AML-193 (cell line): Measurements from ENCODE around the gene FAM83C.

Experiments used
- DNase-seq, 2 experiments: peaks; one replicate each; lab custom pipeline; 2025; lab: John Stamatoyannopoulos, UW

The FAM83C gene

DNA sequence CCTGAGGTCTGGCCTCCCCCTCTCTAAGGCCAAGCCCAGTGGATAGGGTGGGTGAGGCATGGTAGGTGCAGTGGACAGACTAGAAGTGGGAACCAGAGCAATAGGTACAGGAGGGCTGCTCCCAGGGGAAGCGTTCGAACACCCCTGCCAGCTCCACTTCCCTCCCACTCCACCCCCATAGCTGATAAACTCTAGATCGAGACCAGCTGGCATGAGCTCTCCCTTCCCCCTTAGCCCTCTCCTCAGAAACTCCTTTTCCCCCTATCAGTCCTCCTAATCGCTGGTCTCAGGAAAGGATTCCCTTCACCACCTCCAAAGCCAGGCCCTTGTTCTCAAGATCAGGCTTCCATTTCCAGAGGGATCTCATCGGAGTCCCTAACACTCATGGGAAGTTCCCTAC, 6.0 kb upstream of the FAM83C start:
- DNase-seq: no peak

DNA sequence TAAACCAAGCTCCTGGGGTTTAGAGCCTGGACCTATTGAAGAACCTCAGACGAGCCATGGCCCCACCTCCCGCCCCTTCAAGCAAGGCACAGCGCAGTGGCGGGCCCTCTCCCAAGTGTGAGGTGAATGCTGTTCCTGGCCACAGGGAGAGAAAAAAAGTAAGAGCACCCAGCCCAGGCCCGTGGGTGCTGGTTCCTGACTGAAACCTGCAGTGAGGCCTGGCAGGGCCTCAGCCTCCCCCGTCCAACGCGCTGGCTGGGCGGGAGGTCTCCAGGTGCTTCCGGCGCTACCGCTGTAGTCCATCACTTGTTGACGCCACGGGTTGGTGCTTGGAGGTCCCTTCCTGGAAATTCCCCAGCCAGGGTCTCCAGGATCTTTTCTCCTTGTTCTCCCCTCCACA, 5.5 kb upstream of the FAM83C start:
- DNase-seq: no peak

DNA sequence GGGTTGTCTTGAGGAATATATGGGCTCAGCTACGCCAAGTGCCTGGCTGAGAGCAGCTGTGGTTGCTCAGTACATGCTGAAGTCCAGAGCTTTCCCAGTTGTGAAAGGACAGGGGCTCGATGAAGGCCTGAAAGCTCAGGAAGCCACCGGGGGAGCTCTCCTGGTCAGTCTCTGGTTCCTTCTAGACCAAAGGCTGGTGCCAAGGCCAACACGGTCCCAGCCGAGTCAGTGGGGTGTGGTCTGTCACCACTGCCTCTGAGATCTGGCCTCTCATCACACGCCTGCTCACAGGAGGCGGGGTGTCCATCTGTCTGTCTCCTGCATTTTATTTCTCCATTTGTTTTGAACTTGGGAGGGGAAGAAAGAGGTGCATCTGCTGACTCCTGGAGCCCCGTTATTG, 4.9 kb upstream of the FAM83C start:
- no peak for DNase-seq

DNA sequence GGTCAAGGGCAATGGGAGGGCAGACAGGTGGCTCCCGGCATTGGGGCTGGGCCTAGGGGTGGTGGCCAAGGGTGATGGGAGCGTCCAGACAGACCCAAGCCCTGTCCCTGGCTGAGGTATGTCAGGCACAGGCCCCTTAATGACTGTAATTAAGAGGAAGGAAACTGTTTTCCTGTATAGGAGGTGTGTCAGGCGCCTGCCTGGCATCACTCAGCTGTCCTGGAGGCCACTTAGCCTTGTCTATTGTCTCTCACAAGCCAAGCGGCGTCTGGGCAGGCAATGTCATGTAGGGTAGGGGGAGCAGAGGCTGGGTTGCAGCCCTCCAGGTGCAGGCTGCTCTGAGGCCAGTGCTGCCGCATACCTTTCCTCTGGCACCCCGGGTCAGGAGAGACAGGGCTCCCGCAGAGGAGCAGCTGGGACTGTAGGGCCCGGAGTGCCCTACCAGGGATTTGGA, 3.9 kb upstream of the FAM83C start:
- DNase-seq: no peak

DNA sequence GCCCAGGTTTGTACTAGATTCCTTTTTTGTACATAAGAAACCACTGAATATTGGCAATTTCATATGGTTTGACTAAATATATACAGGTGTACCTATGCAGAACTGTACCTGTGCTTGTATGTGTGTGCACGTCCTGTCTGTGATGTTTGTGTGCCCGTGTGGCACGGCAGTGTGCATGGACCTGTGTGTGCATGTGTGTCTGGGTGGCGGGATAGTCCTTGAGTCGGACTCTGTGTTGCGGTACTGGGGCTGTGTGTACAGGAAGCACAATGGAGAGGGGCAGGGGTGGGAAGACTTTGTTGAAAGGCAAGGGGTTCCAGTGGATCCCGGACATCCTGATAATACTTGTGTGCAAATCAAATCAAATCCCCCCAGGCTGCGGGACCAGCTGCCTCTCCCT, 3.4 kb upstream of the FAM83C start:
- no peak for DNase-seq

DNA sequence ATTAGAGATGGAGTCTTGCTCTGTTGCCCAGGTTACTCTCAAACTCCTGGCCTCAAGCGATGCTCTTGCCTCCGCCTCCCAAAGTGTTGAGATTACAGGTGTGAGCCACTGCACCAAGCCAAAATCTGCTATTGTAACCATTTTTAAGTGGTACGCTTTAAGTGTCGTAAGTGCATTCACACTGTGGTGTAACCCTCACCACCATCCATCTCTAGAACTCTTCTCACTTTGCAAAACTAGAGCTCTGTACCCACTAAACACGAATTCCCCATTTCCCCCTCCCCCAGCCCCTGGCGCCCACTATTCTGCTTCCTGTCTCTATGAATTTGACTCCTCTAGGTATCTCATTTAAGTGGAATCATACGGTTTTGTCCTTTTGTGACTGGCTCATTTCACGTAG, 2.8 kb upstream of the FAM83C start:
- no peak for DNase-seq

DNA sequence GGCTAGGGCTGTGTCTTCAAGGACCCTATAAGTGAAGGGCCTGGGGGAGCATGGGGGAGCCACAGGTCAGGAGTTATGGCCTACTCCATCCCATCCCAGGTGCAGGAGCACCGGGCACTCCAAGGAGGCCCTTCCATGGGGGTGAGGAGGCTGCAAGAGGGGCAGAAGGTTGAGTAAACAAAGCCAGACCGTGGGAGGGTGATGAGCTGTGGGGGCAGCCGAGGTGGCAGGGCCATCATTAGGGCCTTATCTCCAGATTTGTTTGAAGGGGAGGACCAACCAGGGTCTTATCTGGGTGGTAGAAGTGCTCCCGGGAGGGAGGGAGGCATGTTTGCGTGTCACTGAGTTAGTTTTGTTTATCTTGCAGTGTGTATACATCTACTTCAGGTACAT, 2.1 kb upstream of the FAM83C start:
- no peak for DNase-seq

DNA sequence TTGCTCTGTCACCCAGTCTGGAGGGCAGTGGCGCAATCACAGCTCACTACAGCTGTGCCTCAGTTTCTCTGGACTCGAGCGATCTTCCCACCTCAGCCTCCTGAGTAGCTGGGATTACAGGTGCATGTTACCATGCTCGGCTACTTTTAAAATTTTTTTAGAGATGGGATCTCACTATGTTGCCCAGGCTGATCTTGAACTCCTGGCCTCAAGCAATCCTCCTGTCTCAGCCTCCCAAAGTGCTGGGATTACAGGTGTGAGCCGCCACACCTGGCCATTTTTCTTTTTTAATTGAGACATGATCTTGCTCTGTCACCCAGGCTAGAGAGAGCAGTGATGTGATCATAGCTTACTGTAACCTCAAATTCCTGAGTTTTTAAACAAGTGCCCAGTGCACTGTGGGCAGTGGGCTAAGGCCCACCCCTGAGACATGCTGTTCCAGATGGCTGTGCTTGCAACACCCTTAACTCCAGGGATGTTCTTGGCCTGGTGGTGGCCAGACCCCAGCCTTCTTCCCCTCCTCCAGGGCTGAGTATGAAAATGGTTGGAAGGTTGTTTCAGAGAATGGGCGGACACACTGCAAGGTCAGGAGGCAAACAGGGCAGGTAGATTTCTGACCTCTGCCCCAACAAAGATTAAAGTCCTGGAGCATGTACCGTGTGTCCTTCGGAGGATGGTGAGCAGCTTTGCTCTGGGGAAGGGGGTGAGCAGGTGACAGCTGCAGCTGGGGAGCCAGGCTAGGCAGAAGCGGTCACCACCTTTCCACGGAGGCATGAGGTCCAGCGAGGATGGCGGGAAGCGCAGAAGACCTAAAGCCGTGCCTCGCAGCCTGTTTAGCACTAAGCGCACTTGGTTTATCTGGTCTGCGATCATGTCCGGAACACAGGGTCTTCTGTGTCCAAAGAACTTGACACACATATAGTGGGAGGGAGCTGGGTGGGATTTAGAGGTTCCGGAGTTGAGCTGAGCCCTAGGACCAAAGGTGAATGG, 1.4 kb upstream of the FAM83C start:
- DNase-seq: no peak

DNA sequence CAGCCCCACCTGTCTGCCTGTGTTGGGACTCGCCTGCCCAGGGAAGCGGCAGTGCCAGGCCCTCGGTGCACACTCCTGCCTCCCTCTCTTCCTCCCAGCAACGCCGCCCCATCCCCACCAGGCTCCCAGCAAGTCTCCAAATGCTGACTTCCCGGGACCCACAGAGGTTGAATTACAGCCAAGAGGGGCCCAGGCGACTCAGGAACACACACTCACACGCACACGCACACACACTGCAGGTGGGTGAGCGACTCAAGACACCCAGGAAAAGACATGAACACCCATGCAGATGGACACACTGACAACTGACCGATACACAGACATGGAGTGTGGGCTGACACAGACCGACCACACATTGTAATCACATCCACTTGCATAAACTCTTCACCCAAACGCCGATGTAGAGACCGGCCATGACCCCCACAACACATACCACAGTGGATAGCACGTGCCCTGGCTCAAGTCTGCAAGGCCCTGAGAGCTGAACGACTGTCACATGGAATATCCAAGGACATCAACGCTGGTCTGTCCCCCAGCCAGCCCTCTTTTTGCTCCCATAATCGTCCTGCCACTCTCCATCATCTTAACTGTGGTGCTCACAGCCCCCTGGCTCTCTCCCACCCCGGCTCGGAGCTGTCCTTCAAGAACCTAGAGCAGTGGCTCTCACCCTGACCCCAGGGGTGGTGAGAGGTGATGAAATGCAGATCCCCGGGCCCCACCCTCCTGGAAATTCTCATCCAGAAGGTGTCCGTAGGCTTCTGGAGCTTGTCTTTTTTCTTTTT, 470 bp upstream of the FAM83C start:
- no peak for DNase-seq

DNA sequence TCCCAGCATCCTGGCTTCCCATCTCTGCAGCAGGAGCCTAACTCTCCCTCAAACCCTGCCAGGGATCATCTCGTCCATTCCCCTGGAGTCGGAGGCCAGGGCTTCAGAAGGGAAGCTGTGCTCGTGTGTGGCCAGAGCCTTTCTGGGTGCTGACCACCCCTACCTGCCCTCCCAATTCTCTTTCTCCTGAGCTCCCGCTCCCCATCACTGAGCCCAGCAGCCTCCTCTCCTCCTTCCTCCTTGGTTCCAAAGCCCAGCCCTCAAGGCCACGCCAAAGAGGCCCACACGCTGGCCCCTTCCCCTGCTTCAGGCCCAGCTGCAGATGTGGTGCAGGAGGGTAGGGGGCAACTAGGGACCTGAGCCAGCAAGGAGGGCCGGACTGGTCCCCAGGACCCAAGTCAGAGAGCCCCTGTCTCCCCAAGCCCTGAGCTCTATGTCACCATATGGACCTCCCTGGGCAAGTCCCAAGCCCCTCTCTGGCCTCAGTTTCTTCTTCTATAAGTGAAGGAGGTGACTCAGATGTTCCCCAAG, 1.3 kb downstream of the FAM83C start:
- DNase-seq: no peak

DNA sequence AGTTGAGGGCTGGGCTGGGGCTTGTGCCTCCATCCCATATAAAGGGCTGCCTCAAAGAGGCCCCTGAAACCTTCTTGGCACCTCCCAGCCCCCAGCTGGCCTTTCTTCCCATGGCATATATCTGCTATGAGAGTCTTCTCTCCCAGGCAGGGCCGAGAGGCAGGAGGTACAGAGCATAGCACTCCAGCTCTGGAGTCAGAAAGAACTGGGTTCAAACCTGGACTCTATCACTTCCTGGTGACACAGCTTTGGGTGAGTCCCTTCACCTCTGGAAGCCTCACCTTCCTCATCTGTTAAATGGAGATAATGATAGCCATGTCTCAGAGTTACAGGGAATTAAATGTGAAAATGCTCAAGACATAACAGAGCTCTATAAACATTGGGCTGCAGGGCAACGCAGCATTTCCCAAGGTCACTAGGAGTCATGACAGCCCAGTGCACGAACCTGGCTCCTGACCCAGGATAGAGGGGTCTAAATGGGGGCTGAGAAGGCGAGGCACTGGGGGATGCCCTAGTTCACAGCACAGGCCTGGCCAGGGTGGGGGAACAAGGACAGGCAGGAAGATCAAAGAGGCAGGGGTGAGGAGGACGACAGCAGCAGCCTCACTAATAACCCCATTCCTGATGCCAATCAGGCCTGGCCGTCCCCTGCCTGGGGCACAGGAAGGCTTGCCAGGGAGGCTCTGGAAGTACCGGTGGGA, 1.9 kb downstream of the FAM83C start:
- DNase-seq: no peak

DNA sequence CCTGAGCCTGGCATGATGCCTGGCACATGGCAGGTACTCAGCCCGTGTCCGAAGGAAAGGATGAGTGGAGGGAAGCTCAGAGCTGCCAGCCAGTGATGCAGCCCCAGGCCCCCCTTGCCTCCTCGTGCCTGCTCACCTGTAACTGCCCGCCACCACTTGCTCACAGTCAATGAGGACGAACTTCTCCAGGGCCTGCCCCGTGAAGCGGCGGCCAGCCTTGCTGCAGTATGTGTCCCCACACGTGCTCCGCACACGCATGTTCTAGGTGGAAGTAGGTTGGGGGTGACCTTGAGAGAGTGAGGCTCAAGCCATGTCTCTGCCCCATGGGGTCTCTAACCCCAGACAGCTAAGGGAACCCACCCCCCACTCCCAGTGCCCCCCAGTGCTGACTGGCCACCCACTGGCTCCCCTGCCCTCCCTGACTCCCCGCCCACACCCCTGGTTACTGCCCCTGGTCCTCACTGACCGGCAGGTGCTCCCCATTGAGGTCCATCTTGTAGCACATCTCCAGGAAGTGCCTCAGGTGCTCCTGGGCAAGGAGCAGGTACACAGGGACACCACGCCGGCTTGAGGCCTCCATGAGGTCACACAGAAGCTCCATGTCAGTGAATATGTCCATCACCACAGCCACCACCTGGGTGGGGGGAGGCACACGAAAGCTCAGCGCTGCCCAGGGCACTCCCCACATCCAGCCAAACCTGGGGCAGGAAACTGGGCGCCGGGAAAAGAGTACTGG, 3.7 kb downstream of the FAM83C start:
- no peak for DNase-seq

DNA sequence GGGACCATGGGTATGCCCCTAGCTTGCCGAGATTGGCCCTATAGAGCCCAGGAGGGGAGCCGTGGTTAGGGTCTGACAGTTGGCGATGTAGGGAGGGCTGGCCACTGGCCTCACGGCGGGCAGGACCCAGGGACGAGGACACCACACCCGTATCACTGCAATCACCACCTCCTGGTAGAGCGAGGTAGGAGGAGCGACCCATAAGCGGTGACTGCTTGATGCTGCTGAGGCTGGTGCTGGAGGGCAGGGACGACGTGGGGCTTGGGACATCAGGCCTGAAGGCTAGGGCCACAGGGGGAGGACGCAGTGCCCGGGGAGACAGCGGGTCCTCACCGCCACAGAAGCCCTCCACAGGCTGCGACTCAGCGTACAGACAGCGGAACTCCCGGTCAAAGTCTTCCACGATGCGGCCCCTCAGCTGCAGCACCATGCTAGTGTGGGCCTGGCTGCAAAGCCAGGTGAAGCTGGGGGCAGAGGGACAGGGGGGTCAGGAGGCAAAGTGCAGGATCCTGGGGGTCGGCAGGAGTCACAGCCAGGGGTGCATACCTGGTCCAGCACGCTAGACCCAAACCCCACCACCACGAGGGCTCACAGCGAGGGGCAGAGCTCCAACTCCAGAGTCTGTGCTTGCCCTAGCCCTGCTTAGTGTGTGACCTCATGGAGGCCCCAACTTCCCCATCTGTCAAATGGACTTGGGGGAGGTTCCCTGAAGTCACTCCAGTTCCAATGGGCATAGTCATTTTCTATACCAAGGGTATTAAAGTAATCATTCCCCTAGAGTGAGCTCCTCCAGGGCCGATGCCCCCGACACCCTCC, 4.5 kb downstream of the FAM83C start:
- DNase-seq: no peak

DNA sequence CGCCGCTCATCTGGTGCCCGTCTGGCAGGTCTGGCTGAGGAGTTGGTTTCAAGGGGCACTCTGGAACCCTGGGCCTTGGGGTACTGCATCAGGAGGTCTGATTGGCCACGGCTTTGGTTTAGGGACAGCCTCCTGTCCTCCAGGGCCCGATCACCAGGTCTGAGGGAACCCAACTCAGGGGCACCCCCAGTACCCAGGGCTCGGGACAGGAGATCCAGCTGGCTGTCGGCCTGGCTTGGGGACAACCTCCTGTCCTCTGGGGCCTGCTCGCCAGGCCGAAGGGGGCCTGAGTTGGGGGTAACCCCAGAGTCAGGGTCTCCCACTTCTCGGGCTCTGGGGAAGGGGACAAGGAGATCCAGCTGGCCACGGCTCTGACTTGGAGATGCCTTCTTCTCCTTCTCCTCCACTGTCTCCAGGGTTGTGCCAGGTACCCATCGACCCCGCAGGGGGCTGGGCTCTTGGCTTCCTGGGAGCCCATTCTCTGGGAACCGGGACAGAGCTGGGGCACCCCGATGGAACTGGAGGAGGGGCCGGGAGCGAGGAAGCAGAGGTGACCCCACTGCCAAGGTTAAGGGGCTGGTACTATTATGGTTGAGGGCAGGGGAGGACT, 5.2 kb downstream of the FAM83C start:
- no peak for DNase-seq

DNA sequence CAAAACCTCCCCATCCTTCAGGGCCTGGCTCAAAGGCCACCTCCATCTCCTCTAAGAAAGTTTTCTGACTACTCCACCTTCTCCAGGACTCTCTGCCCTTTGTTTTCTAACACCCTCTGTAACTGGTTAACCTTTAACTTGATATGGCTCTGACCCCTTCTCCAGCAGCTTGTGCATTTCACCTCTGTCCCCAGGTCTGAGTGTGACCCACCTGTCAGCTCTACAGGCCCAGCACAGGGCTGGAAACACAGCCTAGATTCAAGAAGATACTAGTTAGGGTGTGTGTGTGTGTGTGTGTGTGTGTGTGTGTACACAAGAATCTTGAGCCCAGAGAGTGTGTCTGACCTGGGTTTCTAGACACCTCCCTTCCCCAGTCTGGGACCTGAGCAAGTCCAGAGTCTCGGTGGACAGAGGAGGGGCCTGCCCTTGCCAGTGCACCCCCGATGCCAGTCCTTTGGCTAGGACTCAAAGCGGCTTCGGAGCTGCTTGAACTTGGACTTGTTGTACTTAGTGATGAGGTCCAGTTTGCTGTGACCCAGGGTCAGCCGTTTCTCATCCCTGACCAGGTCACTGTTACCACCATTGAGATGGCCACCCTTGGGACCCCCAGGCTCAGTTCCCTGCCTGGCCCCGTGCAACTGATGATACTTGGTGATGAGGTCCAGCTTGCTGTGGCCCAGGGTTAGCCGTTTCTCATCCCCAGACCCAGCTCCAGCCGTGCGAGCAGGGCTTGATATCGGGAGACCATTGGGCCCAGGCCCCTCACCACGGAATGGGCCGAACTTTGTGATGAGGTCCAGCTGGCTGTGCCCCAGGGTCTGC, 5.9 kb downstream of the FAM83C start:
- no peak for DNase-seq

DNA sequence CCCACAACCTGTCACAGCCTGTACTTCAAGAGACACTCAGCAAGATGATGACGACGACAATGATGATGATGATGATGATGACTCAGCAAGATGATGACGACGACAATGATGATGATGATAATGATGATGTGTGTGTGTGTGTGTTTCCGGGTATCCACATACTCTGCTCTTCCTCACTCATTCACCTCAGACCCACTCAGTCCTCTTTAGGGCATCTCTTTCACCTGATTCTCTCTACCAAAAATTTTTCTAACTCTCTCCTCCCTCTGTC, 6.5 kb downstream of the FAM83C start:
- no peak for DNase-seq

DNA sequence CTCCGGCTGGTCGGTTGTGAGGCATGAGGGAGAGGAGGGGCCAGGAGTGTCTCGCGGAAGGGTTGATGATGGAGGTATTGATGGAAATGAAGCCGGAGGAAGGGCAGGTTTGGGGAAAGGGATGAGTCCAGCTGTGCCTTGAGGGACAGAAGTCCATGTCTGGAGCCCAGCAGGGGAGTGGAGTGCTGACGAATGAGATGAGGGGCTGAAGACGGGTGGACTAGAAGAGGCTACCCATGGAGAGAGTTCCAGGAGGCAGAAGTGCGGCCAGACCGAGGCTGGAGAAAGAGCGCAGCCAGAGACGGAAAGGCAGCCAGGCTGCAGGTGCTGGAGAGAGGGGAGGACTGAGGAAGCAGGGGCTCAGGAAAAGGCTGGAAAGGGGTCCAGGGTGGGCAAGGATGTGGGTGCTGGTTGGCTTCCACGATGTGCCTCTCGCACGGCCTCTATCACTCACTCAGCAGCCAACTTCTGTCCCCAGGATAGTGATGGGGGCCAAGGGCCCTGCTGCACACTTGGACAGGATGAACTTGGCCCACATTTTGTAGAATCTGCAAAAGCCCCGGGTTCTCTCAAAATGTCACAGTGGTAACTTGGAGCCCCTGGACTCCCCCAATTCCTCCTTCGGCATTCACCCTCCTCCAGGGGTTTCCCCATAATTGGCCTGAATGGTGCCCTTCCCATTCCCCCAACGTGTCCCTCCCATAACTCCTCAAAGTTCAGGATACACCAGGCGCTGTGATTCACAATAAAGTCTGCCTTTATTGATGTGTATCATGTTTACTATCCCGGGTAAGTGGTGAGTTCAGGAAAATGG, 7.0 kb downstream of the FAM83C start:
- DNase-seq: no peak

DNA sequence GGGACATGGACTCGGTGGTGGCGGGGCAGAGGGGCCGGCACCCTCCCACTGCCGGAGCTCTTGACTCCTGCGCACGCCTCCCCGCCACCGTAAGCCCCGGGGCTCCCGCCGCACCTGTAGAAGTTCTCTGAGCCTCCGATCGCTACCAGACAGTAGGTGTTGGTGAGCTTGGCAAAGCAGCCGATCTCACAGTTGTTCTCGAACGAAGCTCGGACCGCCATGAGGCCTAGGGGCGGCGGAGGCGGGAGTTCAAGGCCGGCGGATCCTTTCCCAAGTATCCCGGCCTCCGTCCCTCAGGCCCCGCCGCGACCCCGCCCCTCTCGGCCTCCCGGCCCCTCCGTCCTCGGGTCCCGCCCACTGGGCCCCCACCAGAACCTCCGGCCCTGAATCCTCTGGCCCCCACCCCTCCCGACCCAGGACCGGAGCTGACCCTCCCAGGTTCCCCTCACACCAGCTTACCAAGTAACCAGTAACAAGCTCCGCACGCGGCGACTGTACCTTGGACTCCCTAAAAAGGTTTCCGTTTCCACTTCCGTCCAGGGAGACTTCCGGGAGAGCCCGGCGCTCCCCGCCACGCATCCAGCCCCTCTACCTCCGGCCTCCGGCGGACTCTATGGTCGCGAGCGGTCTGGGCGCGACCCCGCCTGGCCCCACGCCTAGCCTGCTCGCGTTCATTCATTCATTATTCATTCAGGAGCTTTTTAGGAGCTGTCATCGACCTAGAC, 7.8 kb downstream of the FAM83C start, which contains the start of gene EIF6:
TSS of gene EIF6 (minus strand) at position 506 of the 725 bp plus-strand sequence. CDS start at position 221, 285 bp downstream.
- peak; percentile 67 to 78 for DNase-seq
